Upper lobe of left lung (tissue), 4 donors: Measurements from ENCODE around the gene MCTP1.

Experiments
- EP300 ChIP-seq, 4 donors: sonication (generic); formaldehyde crosslinking; IDR thresholded peaks; one replicate each; pipeline ENCODE4 v1.5.1; 2017; ENCODE audit warnings: antibody characterized with exemption in 4 of 4, control low read depth in 2 of 4
- POLR2A ChIP-seq, 4 donors: fragments of 450-650 bp; IDR thresholded peaks; one replicate each; pipeline ENCODE4 v1.5.1; 2016 to 2017; ENCODE audit warnings: antibody characterized with exemption in 4 of 4, mild to moderate bottlenecking in 2 of 4
- POLR2AphosphoS5 ChIP-seq, 2 donors: sonication (generic); formaldehyde crosslinking; IDR thresholded peaks; one replicate each; pipeline ENCODE4 v1.5.1; 2017; ENCODE audit warnings: antibody characterized with exemption in 2 of 2
- TF ChIP-seq, protein P1 (sequence below), 6 experiments: fragments of 450-650 bp in 4 of 6; fragments of 200-600 bp in 2 of 6; sonication (generic) in 2 of 6; IDR thresholded peaks; one replicate each; pipeline ENCODE4 v1.5.1; 2016 to 2019; ENCODE audit warnings: antibody characterized with exemption in 6 of 6

DNA sequence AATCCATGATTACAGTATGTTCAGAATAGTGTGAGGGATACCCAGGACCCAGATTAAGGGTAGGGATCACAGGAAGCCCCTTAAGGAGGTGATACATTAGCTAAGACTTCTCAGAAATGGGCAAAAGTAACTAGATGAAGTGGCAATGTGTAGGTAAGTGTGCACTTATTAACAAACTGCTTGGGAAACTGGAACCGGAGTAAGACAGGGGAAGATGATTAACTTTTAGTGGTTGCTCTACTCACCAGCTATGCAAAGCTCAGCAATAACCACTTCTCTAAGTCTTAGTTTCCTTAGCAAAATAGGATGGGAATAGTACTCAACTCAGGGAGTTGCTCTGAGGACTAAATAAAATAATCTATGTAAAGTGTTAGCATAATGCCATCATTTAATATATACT is 182.2 kb downstream of the MCTP1 start:
- TF ChIP-seq, protein P1, sequence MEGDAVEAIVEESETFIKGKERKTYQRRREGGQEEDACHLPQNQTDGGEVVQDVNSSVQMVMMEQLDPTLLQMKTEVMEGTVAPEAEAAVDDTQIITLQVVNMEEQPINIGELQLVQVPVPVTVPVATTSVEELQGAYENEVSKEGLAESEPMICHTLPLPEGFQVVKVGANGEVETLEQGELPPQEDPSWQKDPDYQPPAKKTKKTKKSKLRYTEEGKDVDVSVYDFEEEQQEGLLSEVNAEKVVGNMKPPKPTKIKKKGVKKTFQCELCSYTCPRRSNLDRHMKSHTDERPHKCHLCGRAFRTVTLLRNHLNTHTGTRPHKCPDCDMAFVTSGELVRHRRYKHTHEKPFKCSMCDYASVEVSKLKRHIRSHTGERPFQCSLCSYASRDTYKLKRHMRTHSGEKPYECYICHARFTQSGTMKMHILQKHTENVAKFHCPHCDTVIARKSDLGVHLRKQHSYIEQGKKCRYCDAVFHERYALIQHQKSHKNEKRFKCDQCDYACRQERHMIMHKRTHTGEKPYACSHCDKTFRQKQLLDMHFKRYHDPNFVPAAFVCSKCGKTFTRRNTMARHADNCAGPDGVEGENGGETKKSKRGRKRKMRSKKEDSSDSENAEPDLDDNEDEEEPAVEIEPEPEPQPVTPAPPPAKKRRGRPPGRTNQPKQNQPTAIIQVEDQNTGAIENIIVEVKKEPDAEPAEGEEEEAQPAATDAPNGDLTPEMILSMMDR (IDR thresholded peaks at IDR 0.05): no peak
- TF ChIP-seq POLR2A (IDR thresholded peaks at IDR 0.05) (no peak), POLR2AphosphoS5 (IDR thresholded peaks at IDR 0.05) (no peak), EP300 (IDR thresholded peaks at IDR 0.05) (no peak)
